ENCODE data around the gene IFT88. TPM values are rescaled to one million over a fixed set of nuclear protein-coding genes. Genes with fewer than 3 reads are reported as not detected.

Gene IFT88
- polyA plus RNA-seq, 3 donors, result 2.9 to 4.5 (median 4.1) TPM

GRCh38 chr13:20666948-20667347 is 100.0 kb downstream of the IFT88 start:
- peaks cover 0 to 1% (median 0%) of the 10 kb centered on the region in 3 donors for H3K27me3 Mint-ChIP-seq (ENCODE audit: low read depth in 3 of 3)
- Histone ChIP-seq H3K27me3 (ENCODE audit: control insufficient read depth in 2 of 2, insufficient read depth in 2 of 2, low read length in 2 of 2) (no peaks in the 10 kb centered on the region), H3K36me3 (replicated peaks in 1 of 2; ENCODE audit: control insufficient read depth in 1 of 2, insufficient read depth in 2 of 2, low read length in 2 of 2) (no peaks in the 10 kb centered on the region), H3K4me3 (replicated peaks in 1 of 3; ENCODE audit: low read depth in 2 of 3, low read length in 3 of 3) (no peak overlapping the region), H3K9me3 (replicated peaks in 1 of 2; ENCODE audit: control insufficient read depth in 1 of 2, insufficient read depth in 1 of 2, low read length in 2 of 2) (no peaks in the 10 kb centered on the region), H3K79me2 (ENCODE audit: insufficient read depth, low read length) (no peaks in the 10 kb centered on the region), H4K20me1 (ENCODE audit: insufficient read depth, low read length) (no peaks in the 10 kb centered on the region), H3K9ac (ENCODE audit: insufficient read depth, low read length, poor library complexity, severe bottlenecking) (no peak overlapping the region), H2AFZ (ENCODE audit: insufficient read depth, low read depth, low read length, poor library complexity, severe bottlenecking) (no peak overlapping the region), H3K4me2 (replicated peaks; ENCODE audit: extremely low read depth, low read length, poor library complexity, severe bottlenecking) (no peak overlapping the region), H3K4me1 (ENCODE audit: control insufficient read depth in 1 of 2, insufficient read depth in 2 of 2, low read length in 2 of 2) (no peaks in the 10 kb centered on the region), H3K27ac (ENCODE audit: low read depth in 1 of 2, low read length in 2 of 2) (no peak overlapping the region)
- DNase-seq, result no peak
- no peak overlapping the region for H3K27ac Mint-ChIP-seq
- H3K36me3 Mint-ChIP-seq, result peaks cover 0 to 4% of the 10 kb centered on the region in 2 donors
- intact Hi-C loops (cut with micrococcal nuclease), result no loop called here
- H3K9me3 Mint-ChIP-seq, result peaks cover 0 to 2% (median 0%) of the 10 kb centered on the region in 7 donors
- H3K4me1 Mint-ChIP-seq, result no peaks in the 10 kb centered on the region
- no CpG with 5 or more reads among the region's 4 CpGs for WGBS (ENCODE audit: insufficient coverage)
- H3K4me3 Mint-ChIP-seq, result no peak overlapping the region
- no peak for TF ChIP-seq CTCF (IDR thresholded peaks at IDR 0.05)

- Mint-ChIP-seq H3K4me3 (no peak overlapping the region), H3K9me3 (peaks cover 0 to 2% (median 0%) of the 10 kb centered on the region in 7 donors), H3K36me3 (peaks cover 0 to 4% of the 10 kb centered on the region in 2 donors), H3K4me1 (no peaks in the 10 kb centered on the region), H3K27me3 (ENCODE audit: low read depth in 3 of 3) (peaks cover 0 to 1% (median 0%) of the 10 kb centered on the region in 3 donors), H3K27ac (no peak overlapping the region)
- Histone ChIP-seq H3K79me2 (ENCODE audit: insufficient read depth, low read length) (no peaks in the 10 kb centered on the region), H3K9me3 (replicated peaks in 1 of 2; ENCODE audit: control insufficient read depth in 1 of 2, insufficient read depth in 1 of 2, low read length in 2 of 2) (no peaks in the 10 kb centered on the region), H3K27me3 (ENCODE audit: control insufficient read depth in 2 of 2, insufficient read depth in 2 of 2, low read length in 2 of 2) (no peaks in the 10 kb centered on the region), H3K4me2 (replicated peaks; ENCODE audit: extremely low read depth, low read length, poor library complexity, severe bottlenecking) (no peak overlapping the region), H3K36me3 (replicated peaks in 1 of 2; ENCODE audit: control insufficient read depth in 1 of 2, insufficient read depth in 2 of 2, low read length in 2 of 2) (no peaks in the 10 kb centered on the region), H4K20me1 (ENCODE audit: insufficient read depth, low read length) (no peaks in the 10 kb centered on the region), H3K27ac (ENCODE audit: low read depth in 1 of 2, low read length in 2 of 2) (no peak overlapping the region), H3K4me1 (ENCODE audit: control insufficient read depth in 1 of 2, insufficient read depth in 2 of 2, low read length in 2 of 2) (no peaks in the 10 kb centered on the region), H3K4me3 (replicated peaks in 1 of 3; ENCODE audit: low read depth in 2 of 3, low read length in 3 of 3) (no peak overlapping the region), H3K9ac (ENCODE audit: insufficient read depth, low read length, poor library complexity, severe bottlenecking) (no peak overlapping the region), H2AFZ (ENCODE audit: insufficient read depth, low read depth, low read length, poor library complexity, severe bottlenecking) (no peak overlapping the region)
- WGBS (ENCODE audit: insufficient coverage), result 20% methylated on average over 1 of the region's 4 CpGs
- intact Hi-C loops (cut with micrococcal nuclease), result no loop called here
- no peak for DNase-seq
- no peak for TF ChIP-seq CTCF (IDR thresholded peaks at IDR 0.05)
These were observed 101.0 kb downstream of the IFT88 start for GRCh38 chr13:20667857-20668437.
